ENCODE results near the gene TMEM38B. TPM values are rescaled to one million over a fixed set of nuclear protein-coding genes. Genes with fewer than 3 reads are reported as not detected.
A peak's percentile ranks its signal among the peaks of the same experiment; 100 is the strongest.

TMEM38B gene
- total and polyA plus RNA-seq, 2 donors (not counting 3 experiments of a cell fraction or from before 2014, with no cell fraction given): 4.2 to 7.7 TPM

DNA sequence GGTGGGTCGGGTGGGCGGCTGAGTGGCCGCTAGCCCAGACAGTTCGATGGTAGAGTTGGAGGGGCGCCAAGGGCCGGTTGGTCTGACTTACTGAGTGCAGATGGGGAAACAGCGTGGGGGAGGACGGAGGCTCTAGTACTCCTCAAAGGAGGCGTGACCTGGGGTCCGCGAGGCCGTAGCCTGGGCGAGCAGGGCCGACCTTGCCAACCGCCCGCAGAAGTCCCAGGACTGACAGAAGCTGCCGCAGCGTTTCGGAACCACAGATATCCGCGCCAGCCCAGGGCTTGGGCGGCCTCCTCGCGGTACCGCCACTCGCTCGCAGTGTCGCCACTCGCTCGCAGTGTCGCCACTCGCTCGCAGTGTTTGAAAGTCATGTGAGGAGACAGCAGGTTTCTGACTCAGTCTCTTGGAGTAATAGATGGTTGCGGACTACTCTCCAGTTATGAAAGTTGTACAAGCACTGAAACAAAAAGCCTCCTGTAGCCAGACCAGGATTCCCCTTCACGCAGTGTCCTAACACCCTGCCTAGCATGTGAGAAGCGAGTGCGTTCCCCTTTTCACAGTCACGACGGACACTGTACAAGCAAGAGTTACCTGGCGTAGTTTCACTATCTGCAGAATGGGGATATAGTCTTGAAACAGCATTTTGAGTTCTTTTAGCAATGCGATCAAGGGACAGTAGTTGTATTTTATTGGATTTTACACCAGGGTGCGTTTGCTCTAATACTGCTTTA lies 674 bp downstream of the TMEM38B start:
- no peak overlapping the region for H3K27ac ChIP-seq (ENCODE audit: insufficient read depth, low read depth, low read length)
- H4K20me1 ChIP-seq (replicated peaks; ENCODE audit: control insufficient read depth, extremely low read depth, insufficient read depth, low read length): no peaks in the 10 kb centered on the region
- intact Hi-C loops (cut with micrococcal nuclease) (loop anchor here (2.0 to 5.0 kb wide), 3 partner anchors 86 to 248 kb away; partner anchors contain the start of genes FKTN and FSD1L), dilution Hi-C loops (cut with MboI; ENCODE audit: extremely low pct_ligation_motif_present, low sequenced_read_pairs) (no loop called here)
- H3K4me2 ChIP-seq (ENCODE audit: insufficient read depth, low read length): peak overlapping the region; percentile 86
- FAIRE-seq (peak; percentile 72), DNase-seq (ENCODE audit: low read depth, low spot score) (peak; percentile 65)
- BruUV-seq (replicated peaks): TSS peak; percentile 29
- H2AFZ ChIP-seq (ENCODE audit: low read depth, low read length): peak overlapping the region; percentile 90
- H3K36me3 ChIP-seq (ENCODE audit: control insufficient read depth in 2 of 2, extremely low read depth in 1 of 2, insufficient read depth in 2 of 2, low read length in 2 of 2): no peaks in the 10 kb centered on the region
- H3K79me2 ChIP-seq (ENCODE audit: control insufficient read depth, insufficient read depth, low read length): no peaks in the 10 kb centered on the region
- peak overlapping the region; percentile 58 for H3K9ac ChIP-seq (replicated peaks; ENCODE audit: extremely low read depth, insufficient read depth, low read length)
- H3K4me1 ChIP-seq (ENCODE audit: control insufficient read depth, extremely low read depth, insufficient read depth, low read length): peaks cover 7% of the 10 kb centered on the region
- H3K27me3 ChIP-seq (ENCODE audit: control insufficient read depth in 2 of 2, insufficient read depth in 2 of 2, low read length in 2 of 2): peaks cover 14 to 27% of the 10 kb centered on the region in 2 experiments
- H3K9me1 ChIP-seq (replicated peaks; ENCODE audit: control insufficient read depth, extremely low read depth, insufficient read depth, low read length): no peaks in the 10 kb centered on the region
- TF ChIP-seq, protein P1, sequence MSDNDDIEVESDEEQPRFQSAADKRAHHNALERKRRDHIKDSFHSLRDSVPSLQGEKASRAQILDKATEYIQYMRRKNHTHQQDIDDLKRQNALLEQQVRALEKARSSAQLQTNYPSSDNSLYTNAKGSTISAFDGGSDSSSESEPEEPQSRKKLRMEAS (IDR thresholded peaks at IDR 0.05; ENCODE audit: insufficient read depth, insufficient read length): no peak
- TF ChIP-seq FOS (IDR thresholded peaks at IDR 0.05; ENCODE audit: borderline replicate concordance, insufficient read depth, low read length) (no peak), GATA2 (IDR thresholded peaks at IDR 0.05; ENCODE audit: insufficient read depth, insufficient read length, low read depth, low read length) (no peak), JUN (IDR thresholded peaks at IDR 0.05; ENCODE audit: borderline replicate concordance, insufficient read depth, insufficient read length, low read depth) (no peak), MYC (IDR thresholded peaks at IDR 0.05; ENCODE audit: low read depth, low read length) (no peak), EZH2 (IDR thresholded peaks at IDR 0.05; ENCODE audit: borderline replicate concordance, low read depth, low read length, severe bottlenecking) (no peak), POLR2A (IDR thresholded peaks at IDR 0.05; ENCODE audit: low read depth, low read length) (no peak)
- TF ChIP-seq, protein P2, sequence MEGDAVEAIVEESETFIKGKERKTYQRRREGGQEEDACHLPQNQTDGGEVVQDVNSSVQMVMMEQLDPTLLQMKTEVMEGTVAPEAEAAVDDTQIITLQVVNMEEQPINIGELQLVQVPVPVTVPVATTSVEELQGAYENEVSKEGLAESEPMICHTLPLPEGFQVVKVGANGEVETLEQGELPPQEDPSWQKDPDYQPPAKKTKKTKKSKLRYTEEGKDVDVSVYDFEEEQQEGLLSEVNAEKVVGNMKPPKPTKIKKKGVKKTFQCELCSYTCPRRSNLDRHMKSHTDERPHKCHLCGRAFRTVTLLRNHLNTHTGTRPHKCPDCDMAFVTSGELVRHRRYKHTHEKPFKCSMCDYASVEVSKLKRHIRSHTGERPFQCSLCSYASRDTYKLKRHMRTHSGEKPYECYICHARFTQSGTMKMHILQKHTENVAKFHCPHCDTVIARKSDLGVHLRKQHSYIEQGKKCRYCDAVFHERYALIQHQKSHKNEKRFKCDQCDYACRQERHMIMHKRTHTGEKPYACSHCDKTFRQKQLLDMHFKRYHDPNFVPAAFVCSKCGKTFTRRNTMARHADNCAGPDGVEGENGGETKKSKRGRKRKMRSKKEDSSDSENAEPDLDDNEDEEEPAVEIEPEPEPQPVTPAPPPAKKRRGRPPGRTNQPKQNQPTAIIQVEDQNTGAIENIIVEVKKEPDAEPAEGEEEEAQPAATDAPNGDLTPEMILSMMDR (IDR thresholded peaks at IDR 0.05; ENCODE audit: extremely low read depth in 1 of 2, insufficient read depth in 1 of 2, low read depth in 1 of 2, low read length in 2 of 2): no peak
- POLR2A ChIA-PET: no interaction called here
- no peaks in the 10 kb centered on the region for H3K9me3 ChIP-seq (replicated peaks; ENCODE audit: control insufficient read depth, insufficient read depth, low read length)
- CTCF ChIA-PET: interaction anchor here (1.0 to 2.8 kb wide), 4 partner anchors 13 to 58 kb away, joined by 3 to 15 read pairs (median 6); no protein-coding TSS in a partner anchor
- H3K4me3 ChIP-seq (replicated peaks in 1 of 3; ENCODE audit: insufficient read depth in 1 of 3, low read depth in 1 of 3, low read length in 3 of 3): peak overlapping the region; percentile 72 to 94 (median 75)
